Osteoblast (primary cell): ENCODE measurements around the gene B4GALNT3. TPM values are rescaled to one million over a fixed set of nuclear protein-coding genes. Genes with fewer than 3 reads are reported as not detected.

Experiments
- DNase-seq: peaks from one replicate; pipeline ENCODE4 v3.0.0; 2011; ENCODE audit warnings: low spot score, mixed read lengths; ENCODE audit not compliant: insufficient read length; ENCODE audit errors: missing footprints
- H2AFZ ChIP-seq: 2 replicates; pipeline ENCODE4 v1.6.0; 2011; ENCODE audit warnings: mild to moderate bottlenecking, low read length
- H3K27ac ChIP-seq: 2 replicates; pipeline ENCODE4 v1.5.1; 2011; ENCODE audit warnings: mild to moderate bottlenecking, low read depth, low read length, moderate library complexity
- H3K27me3 ChIP-seq: 2 replicates; pipeline ENCODE4 v1.6.0; 2012; ENCODE audit warnings: mild to moderate bottlenecking, control low read depth, inconsistent platforms, low read length, moderate library complexity; ENCODE audit not compliant: insufficient read depth
- H3K36me3 ChIP-seq: 2 replicates; pipeline ENCODE4 v1.5.1; 2011; ENCODE audit warnings: mild to moderate bottlenecking, low read length, control low read depth, moderate library complexity; ENCODE audit not compliant: insufficient read depth
- H3K4me1 ChIP-seq: 2 replicates; pipeline ENCODE4 v1.5.1; 2011; ENCODE audit warnings: mild to moderate bottlenecking, low read length, control low read depth, moderate library complexity; ENCODE audit not compliant: insufficient read depth
- H3K4me2 ChIP-seq: 2 replicates; pipeline ENCODE4 v1.6.0; 2011; ENCODE audit warnings: mild to moderate bottlenecking, low read length; ENCODE audit not compliant: insufficient read depth
- H3K4me3 ChIP-seq: fragments of 200-600 bp; sonication (generic); 3 replicates; pipeline ENCODE4 v1.5.1; 2012; ENCODE audit warnings: mild to moderate bottlenecking, low read length, inconsistent platforms; ENCODE audit not compliant: insufficient read depth
- H3K79me2 ChIP-seq: 2 replicates; pipeline ENCODE4 v1.6.0; 2012; ENCODE audit warnings: mild to moderate bottlenecking, low read length, control low read depth, inconsistent platforms; ENCODE audit not compliant: insufficient read depth
- H3K9me3 ChIP-seq: 2 replicates; pipeline ENCODE4 v1.5.1; 2011; ENCODE audit warnings: low read depth, low read length, control low read depth
- H4K20me1 ChIP-seq: 2 replicates; pipeline ENCODE4 v1.6.0; 2012; ENCODE audit warnings: mild to moderate bottlenecking, low read length, control low read depth; ENCODE audit not compliant: insufficient read depth
- total RNA-seq: library from RNA; depleted of rRNA; stranded (reverse); fragments of >200 nt; gene quantifications from 2 replicates; pipeline ENCODE4 v1.2.3, GENCODE V29; 2012
- TF ChIP-seq, protein P1 (sequence below): IDR thresholded peaks from 2 replicates; pipeline ENCODE4 v1.5.1; 2011; ENCODE audit warnings: mild to moderate bottlenecking, low read depth, low read length, moderate library complexity; ENCODE audit errors: extremely low read depth

B4GALNT3 gene
- total RNA-seq, 1 donor: 0.36 TPM

DNA sequence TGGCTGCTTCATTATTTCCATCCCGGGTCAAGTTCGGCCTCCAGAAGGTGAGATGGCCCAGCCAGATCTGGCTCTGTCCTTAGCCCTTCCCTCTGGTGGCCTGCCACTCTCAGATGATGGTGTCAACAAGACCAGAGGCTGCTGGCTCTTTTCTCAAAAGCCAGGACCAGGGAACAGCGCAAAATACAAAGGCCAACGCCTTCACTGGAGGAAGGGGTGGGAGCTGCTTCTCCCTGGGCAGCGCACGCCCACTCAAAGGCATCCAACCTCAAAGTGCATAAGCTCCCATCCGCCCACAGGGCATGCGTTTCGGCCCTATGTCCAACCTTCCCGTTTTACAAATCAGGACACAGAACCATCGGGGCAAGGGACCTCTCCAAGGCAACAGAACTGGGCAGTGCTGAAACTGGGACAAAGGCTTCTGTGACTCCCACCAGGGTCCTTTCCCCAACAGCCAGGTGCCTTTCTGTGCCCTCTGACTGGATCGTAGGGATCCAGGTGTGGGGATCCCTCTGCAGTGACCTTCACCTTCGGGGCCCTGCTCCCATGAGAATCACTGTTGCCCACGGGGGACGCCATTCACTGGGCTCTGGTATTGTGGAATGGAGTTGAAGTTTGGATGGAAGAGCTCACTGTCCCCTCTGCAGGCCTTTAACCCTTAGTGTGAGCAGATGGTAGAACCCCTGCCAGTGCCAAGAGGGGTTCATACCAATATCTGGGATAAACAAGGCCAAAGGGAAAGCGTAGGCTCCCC is 126.8 kb downstream of the B4GALNT3 start:
- Histone ChIP-seq H4K20me1 (no peaks in the 10 kb centered on the region), H3K4me3 (no peak overlapping the region), H2AFZ (no peak overlapping the region), H3K9me3 (peaks cover 2% of the 10 kb centered on the region), H3K27ac (no peak overlapping the region), H3K4me2 (no peak overlapping the region), H3K4me1 (no peaks in the 10 kb centered on the region), H3K36me3 (no peaks in the 10 kb centered on the region), H3K79me2 (no peaks in the 10 kb centered on the region), H3K27me3 (no peaks in the 10 kb centered on the region)
- TF ChIP-seq, protein P1, sequence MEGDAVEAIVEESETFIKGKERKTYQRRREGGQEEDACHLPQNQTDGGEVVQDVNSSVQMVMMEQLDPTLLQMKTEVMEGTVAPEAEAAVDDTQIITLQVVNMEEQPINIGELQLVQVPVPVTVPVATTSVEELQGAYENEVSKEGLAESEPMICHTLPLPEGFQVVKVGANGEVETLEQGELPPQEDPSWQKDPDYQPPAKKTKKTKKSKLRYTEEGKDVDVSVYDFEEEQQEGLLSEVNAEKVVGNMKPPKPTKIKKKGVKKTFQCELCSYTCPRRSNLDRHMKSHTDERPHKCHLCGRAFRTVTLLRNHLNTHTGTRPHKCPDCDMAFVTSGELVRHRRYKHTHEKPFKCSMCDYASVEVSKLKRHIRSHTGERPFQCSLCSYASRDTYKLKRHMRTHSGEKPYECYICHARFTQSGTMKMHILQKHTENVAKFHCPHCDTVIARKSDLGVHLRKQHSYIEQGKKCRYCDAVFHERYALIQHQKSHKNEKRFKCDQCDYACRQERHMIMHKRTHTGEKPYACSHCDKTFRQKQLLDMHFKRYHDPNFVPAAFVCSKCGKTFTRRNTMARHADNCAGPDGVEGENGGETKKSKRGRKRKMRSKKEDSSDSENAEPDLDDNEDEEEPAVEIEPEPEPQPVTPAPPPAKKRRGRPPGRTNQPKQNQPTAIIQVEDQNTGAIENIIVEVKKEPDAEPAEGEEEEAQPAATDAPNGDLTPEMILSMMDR: no peak
- no peak for DNase-seq

DNA sequence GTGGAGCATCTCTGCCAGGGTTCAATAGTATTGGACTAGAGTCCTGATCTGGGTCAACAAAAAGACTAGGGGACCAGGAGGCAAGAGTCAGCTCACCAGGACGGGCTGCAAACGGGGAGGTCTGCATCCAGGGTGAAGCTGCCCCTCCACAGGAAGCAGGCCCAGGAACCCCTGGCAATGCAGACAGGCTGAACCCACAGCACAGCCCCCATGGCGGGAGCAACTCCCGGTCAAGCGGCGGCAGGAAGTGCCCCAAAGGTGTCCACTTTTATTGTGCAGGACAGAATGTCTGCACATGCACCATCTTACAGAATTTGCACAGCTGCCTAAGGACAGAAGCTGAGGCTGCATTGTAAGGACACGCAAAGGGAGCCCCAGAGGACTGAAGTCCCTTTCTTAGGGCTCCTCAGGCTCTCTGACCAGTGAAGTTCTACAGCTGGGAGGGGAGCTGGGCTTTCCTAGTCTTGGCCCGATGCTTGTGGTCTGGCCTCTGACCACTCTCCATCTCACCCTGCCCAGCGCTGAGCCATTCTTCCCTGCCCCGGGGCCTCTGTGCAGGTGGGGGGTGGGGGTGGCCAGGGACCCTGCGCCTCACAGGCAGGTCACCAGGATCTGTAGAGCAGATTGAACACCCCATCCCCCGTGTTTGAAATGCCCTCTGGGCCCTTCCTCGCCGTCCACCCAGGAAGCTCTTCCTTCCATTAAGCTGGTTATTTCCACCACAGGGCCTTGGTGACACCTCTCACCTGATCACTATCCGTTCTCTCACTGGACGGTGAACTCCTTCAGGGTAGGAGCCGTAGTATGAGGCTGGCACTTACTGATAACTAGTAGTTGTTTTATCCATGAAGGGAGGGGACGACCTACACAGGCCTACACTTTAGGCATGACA is 127.6 kb downstream of the B4GALNT3 start:
- no peaks in the 10 kb centered on the region for H3K4me1 ChIP-seq
- H3K4me3 ChIP-seq: no peak overlapping the region
- H3K4me2 ChIP-seq: no peak overlapping the region
- H3K9me3 ChIP-seq: peaks cover 2% of the 10 kb centered on the region
- H2AFZ ChIP-seq: no peak overlapping the region
- no peaks in the 10 kb centered on the region for H3K27me3 ChIP-seq
- TF ChIP-seq, protein P1: no peak
- no peak for DNase-seq
- no peaks in the 10 kb centered on the region for H4K20me1 ChIP-seq
- no peaks in the 10 kb centered on the region for H3K36me3 ChIP-seq
- no peaks in the 10 kb centered on the region for H3K79me2 ChIP-seq
- no peak overlapping the region for H3K27ac ChIP-seq

DNA sequence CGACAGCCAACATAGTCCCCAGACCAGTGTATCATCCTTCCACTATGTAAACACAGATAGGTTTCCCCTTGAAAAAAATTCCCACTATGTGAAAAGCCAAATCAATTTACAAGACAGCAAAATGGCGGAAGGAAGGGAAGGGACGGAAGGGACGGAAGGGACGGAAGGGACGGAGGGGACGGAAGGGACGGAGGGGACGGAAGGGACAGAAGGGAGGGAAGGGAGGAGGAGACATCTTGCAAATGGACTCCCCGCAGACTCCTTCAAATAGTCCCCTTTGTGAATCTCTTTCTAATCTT is 128.2 kb downstream of the B4GALNT3 start:
- TF ChIP-seq, protein P1: no peak
- no peaks in the 10 kb centered on the region for H3K4me1 ChIP-seq
- H4K20me1 ChIP-seq: no peaks in the 10 kb centered on the region
- H3K27ac ChIP-seq: no peak overlapping the region
- H3K27me3 ChIP-seq: no peaks in the 10 kb centered on the region
- H3K9me3 ChIP-seq: peaks cover 2% of the 10 kb centered on the region
- H3K4me2 ChIP-seq: no peak overlapping the region
- DNase-seq: no peak
- no peaks in the 10 kb centered on the region for H3K79me2 ChIP-seq
- H2AFZ ChIP-seq: no peak overlapping the region
- H3K4me3 ChIP-seq: no peak overlapping the region
- H3K36me3 ChIP-seq: no peaks in the 10 kb centered on the region

DNA sequence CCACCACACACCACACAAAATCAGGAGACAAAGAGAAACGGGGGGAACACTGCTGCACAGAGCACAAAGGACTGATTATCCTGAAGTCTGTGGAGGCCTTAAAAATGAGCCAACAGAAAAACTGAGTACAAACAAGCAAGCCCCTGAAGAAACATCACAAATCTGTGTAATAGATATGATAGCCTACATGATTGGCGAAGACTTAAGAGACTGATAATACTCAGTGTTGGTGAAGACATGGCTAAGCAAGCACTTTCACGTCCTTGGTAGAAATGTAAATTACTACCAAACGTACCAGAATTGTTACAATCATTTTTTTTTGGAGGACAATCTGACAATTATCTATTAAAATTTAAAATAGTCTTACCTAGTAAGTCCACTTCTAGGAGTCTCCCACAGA is 128.9 kb downstream of the B4GALNT3 start:
- H3K4me1 ChIP-seq: no peaks in the 10 kb centered on the region
- no peak overlapping the region for H3K27ac ChIP-seq
- H3K4me2 ChIP-seq: no peak overlapping the region
- peaks cover 2% of the 10 kb centered on the region for H3K9me3 ChIP-seq
- H3K4me3 ChIP-seq: no peak overlapping the region
- H3K27me3 ChIP-seq: no peaks in the 10 kb centered on the region
- no peaks in the 10 kb centered on the region for H3K79me2 ChIP-seq
- no peaks in the 10 kb centered on the region for H4K20me1 ChIP-seq
- H2AFZ ChIP-seq: no peak overlapping the region
- DNase-seq: no peak
- no peaks in the 10 kb centered on the region for H3K36me3 ChIP-seq
- TF ChIP-seq, protein P1: no peak
